Tibial nerve (tissue), 4 donors: Measurements from ENCODE around the gene CKAP5. TPM values are rescaled to one million over a fixed set of nuclear protein-coding genes. Genes with fewer than 3 reads are reported as not detected.

Experiments used
- DNase-seq, 2 donors: peaks; one replicate each; pipeline ENCODE4 v3.0.0-alpha.2; 2019; ENCODE audit warnings: low spot score in 2 of 2
- H3K27ac ChIP-seq, 4 donors: fragments of 200-600 bp; sonication (generic) in 3 of 4; one replicate each; pipeline ENCODE4 v1.5.1; 2017 to 2019; ENCODE audit warnings: mild to moderate bottlenecking in 1 of 4
- H3K27me3 ChIP-seq, 2 donors: fragments of 200-600 bp; sonication (generic) in 1 of 2; one replicate each; pipeline versions ENCODE4 v1.5.1 to v1.6.0; 2017 to 2019
- H3K36me3 ChIP-seq, 3 donors: fragments of 200-600 bp; sonication (generic); one replicate each; pipeline ENCODE4 v1.5.1; 2018 to 2019
- H3K4me1 ChIP-seq, 4 donors: fragments of 200-600 bp; sonication (generic) in 3 of 4; one replicate each; pipeline ENCODE4 v1.5.1; 2017 to 2019
- H3K4me3 ChIP-seq, 4 donors: fragments of 200-600 bp; sonication (generic) in 3 of 4; one replicate each; pipeline ENCODE4 v1.5.1; 2017 to 2019; ENCODE audit warnings: mild to moderate bottlenecking in 1 of 4, moderate library complexity in 1 of 4
- H3K9me3 ChIP-seq, 4 donors: fragments of 200-600 bp; sonication (generic) in 3 of 4; one replicate each; pipeline ENCODE4 v1.5.1; 2017 to 2019
- CTCF ChIP-seq, 5 experiments: fragments of 200-600 bp in 3 of 5; fragments of 450-650 bp in 2 of 5; sonication (generic) in 3 of 5; IDR thresholded peaks; one replicate each; pipeline ENCODE4 v1.5.1; 2016 to 2019; ENCODE audit warnings: antibody characterized with exemption in 5 of 5, mild to moderate bottlenecking in 3 of 5, moderate library complexity in 2 of 5
- EP300 ChIP-seq, 2 donors: sonication (generic); formaldehyde crosslinking; IDR thresholded peaks; one replicate each; pipeline ENCODE4 v1.6.1; 2017; ENCODE audit warnings: antibody characterized with exemption in 2 of 2, mild to moderate bottlenecking in 1 of 2
- POLR2A ChIP-seq, 2 donors: fragments of 450-650 bp; IDR thresholded peaks; one replicate each; pipeline ENCODE4 v1.6.1; 2017; ENCODE audit warnings: antibody characterized with exemption in 2 of 2, mild to moderate bottlenecking in 2 of 2, moderate library complexity in 2 of 2
- WGBS, 2 donors: methylation state at CpG; one replicate each; pipeline ENCODE4 v1.1.5; 2018; 5-methylcytosine and 5-hydroxymethylcytosine counted together
- total RNA-seq, 4 donors: library from RNA; depleted of rRNA; stranded (reverse); fragments of >200 nt; gene quantifications; one replicate each; pipeline ENCODE4 v1.1.0, GENCODE V29; 2016

CKAP5 gene
- total RNA-seq, 4 donors from 2014 or later: 36.9 to 52.7 (median 47.7) TPM

- H3K4me1 ChIP-seq: peaks cover 0 to 36% (median 13%) of the 10 kb centered on the region in 4 donors
- TF ChIP-seq POLR2A (IDR thresholded peaks at IDR 0.05) (no peak), CTCF (IDR thresholded peaks at IDR 0.05) (no peak), EP300 (IDR thresholded peaks at IDR 0.05) (no peak)
- H3K4me3 ChIP-seq: peak overlapping the region; percentile 58 to 94 (median 88)
- peaks cover 0 to 2% (median 0%) of the 10 kb centered on the region in 3 donors for H3K36me3 ChIP-seq
- no peaks in the 10 kb centered on the region for H3K27me3 ChIP-seq
- H3K9me3 ChIP-seq: no peaks in the 10 kb centered on the region
- WGBS, 2 donors: 7 to 8% methylated on average over 6 of the region's 6 CpGs
- peak overlapping the region in 2 of 4 donors; percentile 85 to 88 for H3K27ac ChIP-seq
- no peak for DNase-seq
Measured at GRCh38 chr11:46846510-46846830, 390 bp upstream of the CKAP5 start.

GRCh38 chr11:46845440-46845739, 690 bp downstream of the CKAP5 start:
- no peaks in the 10 kb centered on the region for H3K9me3 ChIP-seq
- peaks cover 0 to 4% (median 0%) of the 10 kb centered on the region in 3 donors for H3K36me3 ChIP-seq
- 1 to 2% methylated on average over 12 of the region's 12 CpGs for WGBS, 2 donors
- peak overlapping the region; percentile 58 to 94 (median 88) for H3K4me3 ChIP-seq
- H3K27ac ChIP-seq: peak overlapping the region in 3 of 4 donors; percentile 85 to 88 (median 86)
- H3K27me3 ChIP-seq: no peaks in the 10 kb centered on the region
- TF ChIP-seq POLR2A (IDR thresholded peaks at IDR 0.05) (no peak), CTCF (IDR thresholded peaks at IDR 0.05) (no peak), EP300 (IDR thresholded peaks at IDR 0.05) (no peak)
- DNase-seq: no peak
- H3K4me1 ChIP-seq: peaks cover 0 to 36% (median 13%) of the 10 kb centered on the region in 4 donors

GRCh38 chr11:46840116-46840515, 6.0 kb downstream of the CKAP5 start:
- H3K27me3 ChIP-seq: no peaks in the 10 kb centered on the region
- TF ChIP-seq EP300 (IDR thresholded peaks at IDR 0.05) (no peak), CTCF (IDR thresholded peaks at IDR 0.05) (no peak), POLR2A (IDR thresholded peaks at IDR 0.05) (no peak)
- peaks cover 0 to 4% (median 0%) of the 10 kb centered on the region in 3 donors for H3K36me3 ChIP-seq
- H3K27ac ChIP-seq: no peak overlapping the region
- no peak for DNase-seq
- H3K4me3 ChIP-seq: no peak overlapping the region
- H3K4me1 ChIP-seq: peaks cover 0 to 25% (median 10%) of the 10 kb centered on the region in 4 donors
- H3K9me3 ChIP-seq: no peaks in the 10 kb centered on the region

- 94 to 95% methylated on average over 6 of the region's 6 CpGs for WGBS, 2 donors
Measured at GRCh38 chr11:46838501-46838900, 7.6 kb downstream of the CKAP5 start.

GRCh38 chr11:46837860-46838259, 8.2 kb downstream of the CKAP5 start:
- no peaks in the 10 kb centered on the region for H3K27me3 ChIP-seq
- no peak for DNase-seq
- TF ChIP-seq CTCF (IDR thresholded peaks at IDR 0.05): no peak
- no peak for TF ChIP-seq POLR2A (IDR thresholded peaks at IDR 0.05)
- TF ChIP-seq EP300 (IDR thresholded peaks at IDR 0.05): no peak

More at GRCh38 chr11:46838501-46838900, 7.6 kb downstream of the CKAP5 start:
- Histone ChIP-seq H3K27ac (no peak overlapping the region), H3K4me1 (peaks cover 0 to 9% (median 0%) of the 10 kb centered on the region in 4 donors), H3K9me3 (no peaks in the 10 kb centered on the region), H3K27me3 (no peaks in the 10 kb centered on the region), H3K4me3 (no peak overlapping the region), H3K36me3 (peaks cover 0 to 4% (median 0%) of the 10 kb centered on the region in 3 donors)
- no peak for DNase-seq
- no peak for TF ChIP-seq POLR2A (IDR thresholded peaks at IDR 0.05)
- no peak for TF ChIP-seq EP300 (IDR thresholded peaks at IDR 0.05)
- no peak for TF ChIP-seq CTCF (IDR thresholded peaks at IDR 0.05)

More at GRCh38 chr11:46837860-46838259, 8.2 kb downstream of the CKAP5 start:
- Histone ChIP-seq H3K9me3 (no peaks in the 10 kb centered on the region), H3K36me3 (peaks cover 0 to 4% (median 0%) of the 10 kb centered on the region in 3 donors), H3K27ac (no peak overlapping the region), H3K4me3 (no peak overlapping the region), H3K4me1 (peaks cover 0 to 4% (median 0%) of the 10 kb centered on the region in 4 donors)
